A549 (cell line): ENCODE measurements around the gene CDK19. TPM values are rescaled to one million over a fixed set of nuclear protein-coding genes. Genes with fewer than 3 reads are reported as not detected.

Experiments used
- ATAC-seq, 2 experiments: fragments of 200-7000 bp in 1 of 2; fragments of >200 bp in 1 of 2; cut with Nextera tagmentation in 1 of 2; cut with Tn5 transposase in 1 of 2; 3 replicates each; pipeline versions ENCODE4 v1.8.0 to v1.9.1; 2018 to 2020; ENCODE audit warnings: mild to moderate bottlenecking in 1 of 2, moderate library complexity in 1 of 2
- CTCF ChIA-PET: fragments of 300-600 bp; sonication (Branson Sonifier 250); formaldehyde crosslinking; extraction: SDS; loops from one replicate; lab custom pipeline; 2021; ENCODE audit warnings: antibody characterized with exemption, inconsistent platforms; lab: Yijun Ruan, JAX
- POLR2A ChIA-PET: fragments of 350-600 bp; formaldehyde crosslinking; extraction: SDS; loops from one replicate; lab custom pipeline; 2021; ENCODE audit warnings: antibody characterized with exemption, inconsistent platforms; lab: Yijun Ruan, JAX
- DNase-seq, 2 experiments: peaks; one replicate each; pipeline versions ENCODE4 v3.0.0 to v3.0.0-alpha.2; 2011 to 2016; ENCODE audit warnings: low read depth in 1 of 2, low spot score in 1 of 2
- FAIRE-seq: peaks from 2 replicates; lab custom pipeline; 2011; peaks lifted over from hg19 to GRCh38; lab: Jason Lieb, UNC
- H3K27ac ChIP-seq, 2 experiments: fragments of >200 bp; sonication (Bioruptor Twin); formaldehyde crosslinking; 3 replicates each; pipeline ENCODE4 v1.5.1; 2016 to 2017
- H3K4me1 ChIP-seq: fragments of >200 bp; sonication (Bioruptor Twin); formaldehyde crosslinking; 3 replicates; pipeline ENCODE4 v1.6.1; 2016
- H3K4me2 ChIP-seq: fragments of >200 bp; sonication (Bioruptor Twin); formaldehyde crosslinking; 3 replicates; pipeline ENCODE4 v1.6.1; 2016
- H3K4me3 ChIP-seq: fragments of >200 bp; sonication (Bioruptor Twin); formaldehyde crosslinking; 3 replicates; pipeline ENCODE4 v1.5.1; 2016
- H3K9me3 ChIP-seq: fragments of >200 bp; sonication (Bioruptor Twin); formaldehyde crosslinking; 3 replicates; pipeline ENCODE4 v1.6.1; 2016
- BHLHE40 ChIP-seq: IDR thresholded peaks from 2 replicates; pipeline ENCODE4 v1.6.1; 2012; ENCODE audit warnings: low read depth, low read length, inconsistent platforms
- CBX2 ChIP-seq: fragments of 200-600 bp; sonication (generic); IDR thresholded peaks from 2 replicates; pipeline ENCODE4 v1.6.1; 2016; ENCODE audit warnings: low read depth, mild to moderate bottlenecking, borderline replicate concordance
- CBX8 ChIP-seq: fragments of 200-600 bp; sonication (generic); IDR thresholded peaks from 2 replicates; pipeline ENCODE4 v1.6.1; 2016
- CHD2 ChIP-seq: fragments of 150-350 bp; IDR thresholded peaks from 2 replicates; pipeline ENCODE4 v1.6.1; 2014; ENCODE audit warnings: low read length; ENCODE audit not compliant: partially characterized antibody
- EHF ChIP-seq: fragments of 250-450 bp; sonication (Bioruptor Pico); IDR thresholded peaks from 2 replicates; pipeline ENCODE4 v1.5.0; 2020; ENCODE audit warnings: mild to moderate bottlenecking
- EP300 ChIP-seq, 2 experiments: fragments of >200 bp; sonication (Bioruptor Twin); formaldehyde crosslinking; IDR thresholded peaks; 2 replicates in 1 of 2; 3 replicates in 1 of 2; pipeline ENCODE4 v1.6.1; 2016 to 2017
- FOSB ChIP-seq: fragments of 250-450 bp; sonication (Bioruptor Pico); IDR thresholded peaks from 2 replicates; pipeline ENCODE4 v1.5.0; 2020; ENCODE audit warnings: mild to moderate bottlenecking, moderate library complexity
- FOSL2 ChIP-seq, 2 experiments: fragments of 450-650 bp in 1 of 2; fragments of >200 bp in 1 of 2; sonication (Bioruptor Twin) in 1 of 2; formaldehyde crosslinking; IDR thresholded peaks; 2 replicates each; pipeline versions ENCODE4 v1.5.0 to v1.6.1; 2016 to 2020; ENCODE audit warnings: mild to moderate bottlenecking in 1 of 2, moderate library complexity in 1 of 2
- GATA3 ChIP-seq: IDR thresholded peaks from 2 replicates; pipeline ENCODE4 v1.6.1; 2012; ENCODE audit warnings: borderline replicate concordance
- HOXB13 ChIP-seq: fragments of 250-450 bp; sonication (Bioruptor Pico); IDR thresholded peaks from 2 replicates; pipeline ENCODE4 v1.5.0; 2020; ENCODE audit warnings: low read depth, mild to moderate bottlenecking, moderate library complexity
- KDM1A ChIP-seq: fragments of 200-600 bp; sonication (generic); IDR thresholded peaks from 2 replicates; pipeline ENCODE4 v1.6.1; 2016; ENCODE audit warnings: low read depth, mild to moderate bottlenecking
- MAFK ChIP-seq: fragments of 450-650 bp; IDR thresholded peaks from 2 replicates; pipeline ENCODE4 v1.6.1; 2014; ENCODE audit not compliant: partially characterized antibody
- NR3C1 ChIP-seq: fragments of >200 bp; sonication (Bioruptor Twin); formaldehyde crosslinking; IDR thresholded peaks from 3 replicates; pipeline ENCODE4 v1.6.1; 2017
- POLR2A ChIP-seq: IDR thresholded peaks from 2 replicates; pipeline ENCODE4 v1.6.1; 2012; ENCODE audit warnings: mild to moderate bottlenecking, low read length
- RAD21 ChIP-seq, 2 experiments: fragments of >200 bp in 1 of 2; sonication (Bioruptor Twin) in 1 of 2; formaldehyde crosslinking in 1 of 2; IDR thresholded peaks in 1 of 2; conservative IDR thresholded peaks in 1 of 2; 2 replicates in 1 of 2; 3 replicates in 1 of 2; pipeline ENCODE4 v1.6.1; 2012 to 2018; ENCODE audit warnings: inconsistent platforms in 1 of 2
- RARB ChIP-seq: fragments of 250-450 bp; sonication (Bioruptor Pico); IDR thresholded peaks from 2 replicates; pipeline ENCODE4 v1.8.0; 2021; ENCODE audit warnings: mild to moderate bottlenecking, moderate library complexity
- SREBF2 ChIP-seq: fragments of 450-650 bp; IDR thresholded peaks from 2 replicates; pipeline ENCODE4 v1.6.1; 2014; ENCODE audit warnings: mild to moderate bottlenecking, moderate library complexity
- ZFP36 ChIP-seq: fragments of 450-650 bp; IDR thresholded peaks from 2 replicates; pipeline ENCODE4 v1.6.1; 2014; ENCODE audit warnings: borderline replicate concordance; ENCODE audit not compliant: partially characterized antibody
- ZNF302 ChIP-seq: fragments of 250-450 bp; sonication (Bioruptor Pico); IDR thresholded peaks from 2 replicates; pipeline ENCODE4 v1.9.0; 2021; ENCODE audit warnings: inconsistent platforms, mild to moderate bottlenecking, moderate library complexity
- WGBS: methylation state at CpG from one replicate; pipeline ENCODE4 v1.1.6; 2017; ENCODE audit errors: missing lambda C conversion rate; 5-methylcytosine and 5-hydroxymethylcytosine counted together
- polyA plus RNA-seq, 4 experiments: library from polyadenylated mRNA; depleted of rRNA in 3 of 4; stranded (reverse); fragments of >200 nt; fragmentation: RNase III in 1 of 4; extraction: RNeasy Plus Mini Kit Qiagen cat#74134 plus additional on column Dnase treatment in 1 of 4; gene quantifications; 2 replicates in 3 of 4; 3 replicates in 1 of 4; pipeline ENCODE4 v1.2.3, GENCODE V29; 2011 to 2017
- TF ChIP-seq, protein P1 (sequence below): IDR thresholded peaks from 2 replicates; pipeline ENCODE4 v1.6.1; 2012; ENCODE audit warnings: low read depth, borderline replicate concordance
- TF ChIP-seq, protein P2 (sequence below): fragments of >200 bp; sonication (Bioruptor Twin); formaldehyde crosslinking; IDR thresholded peaks from 3 replicates; pipeline ENCODE4 v1.5.1; 2016
- TF ChIP-seq, protein P3 (sequence below): IDR thresholded peaks from 2 replicates; pipeline ENCODE4 v1.6.1; 2012
- TF ChIP-seq, protein P4 (sequence below): fragments of 250-450 bp; sonication (Bioruptor Pico); IDR thresholded peaks from 2 replicates; pipeline ENCODE4 v1.5.0; 2021; ENCODE audit warnings: mild to moderate bottlenecking, moderate library complexity, borderline replicate concordance
- TF ChIP-seq, protein P5 (sequence below): fragments of >200 bp; sonication (Bioruptor Twin); formaldehyde crosslinking; IDR thresholded peaks from 3 replicates; pipeline ENCODE4 v1.6.1; 2016

The CDK19 gene
- polyA plus RNA-seq, 2 of the 4 experiments (the other 2 are of a cell fraction), result 7.1 to 18.6 TPM

DNA sequence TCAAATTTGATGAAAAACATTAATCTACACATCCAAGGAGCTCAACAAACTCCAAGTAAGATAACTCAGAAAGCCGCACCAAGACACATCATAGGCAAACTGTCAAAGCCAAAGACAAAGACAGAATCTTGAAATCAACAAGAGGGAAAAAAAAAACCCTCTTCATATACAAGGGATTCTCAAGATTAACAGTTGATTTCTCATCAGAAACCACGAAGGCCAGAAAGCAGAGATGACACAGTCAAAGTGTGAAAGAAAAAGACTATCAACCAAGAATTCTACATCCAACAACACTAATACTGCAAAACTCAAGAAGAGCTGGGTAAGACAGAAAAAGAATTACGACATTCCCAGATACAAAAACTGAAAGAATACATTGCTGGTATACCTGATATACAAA, 73.8 kb downstream of the CDK19 start:
- FAIRE-seq, result no peak
- Histone ChIP-seq H3K9me3 (no peaks in the 10 kb centered on the region), H3K4me3 (no peak overlapping the region), H3K4me1 (peaks cover 19% of the 10 kb centered on the region), H3K4me2 (no peak overlapping the region), H3K27ac (no peak overlapping the region)
- CTCF ChIA-PET, result no interaction called here
- TF ChIP-seq, protein P1, sequence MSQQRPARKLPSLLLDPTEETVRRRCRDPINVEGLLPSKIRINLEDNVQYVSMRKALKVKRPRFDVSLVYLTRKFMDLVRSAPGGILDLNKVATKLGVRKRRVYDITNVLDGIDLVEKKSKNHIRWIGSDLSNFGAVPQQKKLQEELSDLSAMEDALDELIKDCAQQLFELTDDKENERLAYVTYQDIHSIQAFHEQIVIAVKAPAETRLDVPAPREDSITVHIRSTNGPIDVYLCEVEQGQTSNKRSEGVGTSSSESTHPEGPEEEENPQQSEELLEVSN, result no peak
- TF ChIP-seq GATA3 (no peak), CBX8 (no peak), SREBF2 (no peak), ZNF302 (no peak), CHD2 (no peak), HOXB13 (CRISPR knock-in tag) (no peak), EP300 (IDR thresholded peaks at IDR 0.05) (no peak), ZFP36 (no peak), MAFK (no peak), EHF (no peak), FOSB (CRISPR knock-in tag) (no peak), RAD21 (conservative IDR thresholded peaks at IDR 0.05 in 1 of 2, IDR thresholded peaks at IDR 0.05 in 1 of 2) (no peak), KDM1A (no peak)
- TF ChIP-seq, protein P2, sequence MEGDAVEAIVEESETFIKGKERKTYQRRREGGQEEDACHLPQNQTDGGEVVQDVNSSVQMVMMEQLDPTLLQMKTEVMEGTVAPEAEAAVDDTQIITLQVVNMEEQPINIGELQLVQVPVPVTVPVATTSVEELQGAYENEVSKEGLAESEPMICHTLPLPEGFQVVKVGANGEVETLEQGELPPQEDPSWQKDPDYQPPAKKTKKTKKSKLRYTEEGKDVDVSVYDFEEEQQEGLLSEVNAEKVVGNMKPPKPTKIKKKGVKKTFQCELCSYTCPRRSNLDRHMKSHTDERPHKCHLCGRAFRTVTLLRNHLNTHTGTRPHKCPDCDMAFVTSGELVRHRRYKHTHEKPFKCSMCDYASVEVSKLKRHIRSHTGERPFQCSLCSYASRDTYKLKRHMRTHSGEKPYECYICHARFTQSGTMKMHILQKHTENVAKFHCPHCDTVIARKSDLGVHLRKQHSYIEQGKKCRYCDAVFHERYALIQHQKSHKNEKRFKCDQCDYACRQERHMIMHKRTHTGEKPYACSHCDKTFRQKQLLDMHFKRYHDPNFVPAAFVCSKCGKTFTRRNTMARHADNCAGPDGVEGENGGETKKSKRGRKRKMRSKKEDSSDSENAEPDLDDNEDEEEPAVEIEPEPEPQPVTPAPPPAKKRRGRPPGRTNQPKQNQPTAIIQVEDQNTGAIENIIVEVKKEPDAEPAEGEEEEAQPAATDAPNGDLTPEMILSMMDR, result no peak
- TF ChIP-seq, protein P3, sequence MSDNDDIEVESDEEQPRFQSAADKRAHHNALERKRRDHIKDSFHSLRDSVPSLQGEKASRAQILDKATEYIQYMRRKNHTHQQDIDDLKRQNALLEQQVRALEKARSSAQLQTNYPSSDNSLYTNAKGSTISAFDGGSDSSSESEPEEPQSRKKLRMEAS, result no peak
- POLR2A ChIA-PET, result no interaction called here
- DNase-seq, result no peak
- 84% methylated on average over 3 of the region's 3 CpGs for WGBS
- ATAC-seq, result no peak

DNA sequence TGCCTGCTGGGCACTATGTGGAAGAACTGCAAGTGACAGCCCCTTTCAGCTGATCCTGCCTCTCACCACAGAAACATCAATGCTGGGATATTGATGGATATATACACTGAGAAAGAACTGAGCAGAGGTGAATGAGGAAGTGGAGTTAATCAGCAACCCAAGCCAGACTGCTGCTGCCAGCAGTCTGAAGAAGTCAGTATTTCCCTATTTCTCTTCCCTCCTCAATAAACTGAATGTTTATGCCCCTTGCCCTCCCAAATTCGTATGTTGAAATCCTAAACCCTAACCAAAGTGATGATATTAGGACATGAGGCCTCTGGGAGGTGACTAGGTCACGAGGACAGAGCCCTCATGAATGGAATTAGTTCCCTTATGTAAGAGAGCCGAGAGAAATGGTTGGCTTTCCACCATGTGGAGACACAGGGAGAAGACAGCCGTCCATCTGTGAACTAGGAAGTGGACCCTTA, 76.3 kb downstream of the CDK19 start:
- ChIA-PET CTCF (no interaction called here), POLR2A (interaction anchor here (0.7 kb wide), 1 partner anchor 135 kb away, joined by 3 read pairs; the partner anchor contains the start of gene AMD1)
- FAIRE-seq (no peak), DNase-seq (peak in 1 of 2 experiments; percentile 19), ATAC-seq (peak; percentile 50 to 80; a peak in 4 of 6 replicates)
- Histone ChIP-seq H3K4me2 (peak overlapping the region; percentile 61), H3K4me3 (no peak overlapping the region), H3K27ac (peak overlapping the region; percentile 61 to 75; a peak in 5 of 6 replicates), H3K4me1 (peaks cover 12% of the 10 kb centered on the region), H3K9me3 (no peaks in the 10 kb centered on the region)
- no peak for TF ChIP-seq EHF
- no peak for TF ChIP-seq POLR2A
- TF ChIP-seq, protein P4, sequence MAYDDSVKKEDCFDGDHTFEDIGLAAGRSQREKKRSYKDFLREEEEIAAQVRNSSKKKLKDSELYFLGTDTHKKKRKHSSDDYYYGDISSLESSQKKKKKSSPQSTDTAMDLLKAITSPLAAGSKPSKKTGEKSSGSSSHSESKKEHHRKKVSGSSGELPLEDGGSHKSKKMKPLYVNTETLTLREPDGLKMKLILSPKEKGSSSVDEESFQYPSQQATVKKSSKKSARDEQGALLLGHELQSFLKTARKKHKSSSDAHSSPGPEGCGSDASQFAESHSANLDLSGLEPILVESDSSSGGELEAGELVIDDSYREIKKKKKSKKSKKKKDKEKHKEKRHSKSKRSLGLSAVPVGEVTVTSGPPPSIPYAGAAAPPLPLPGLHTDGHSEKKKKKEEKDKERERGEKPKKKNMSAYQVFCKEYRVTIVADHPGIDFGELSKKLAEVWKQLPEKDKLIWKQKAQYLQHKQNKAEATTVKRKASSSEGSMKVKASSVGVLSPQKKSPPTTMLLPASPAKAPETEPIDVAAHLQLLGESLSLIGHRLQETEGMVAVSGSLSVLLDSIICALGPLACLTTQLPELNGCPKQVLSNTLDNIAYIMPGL (CRISPR knock-in tag), result no peak
- TF ChIP-seq, protein P2, result no peak
- TF ChIP-seq BHLHE40, result no peak
- no peak for TF ChIP-seq SREBF2
- TF ChIP-seq CBX2, result no peak
- TF ChIP-seq NR3C1, result no peak
- TF ChIP-seq FOSL2 (IDR thresholded peaks at IDR 0.05), result no peak
- no peak for TF ChIP-seq FOSL2 (CRISPR knock-in tag; IDR thresholded peaks at IDR 0.05)
- TF ChIP-seq, protein P1, result no peak
- no peak for TF ChIP-seq HOXB13 (CRISPR knock-in tag)
- TF ChIP-seq RARB (CRISPR knock-in tag), result no peak
- TF ChIP-seq, protein P5, sequence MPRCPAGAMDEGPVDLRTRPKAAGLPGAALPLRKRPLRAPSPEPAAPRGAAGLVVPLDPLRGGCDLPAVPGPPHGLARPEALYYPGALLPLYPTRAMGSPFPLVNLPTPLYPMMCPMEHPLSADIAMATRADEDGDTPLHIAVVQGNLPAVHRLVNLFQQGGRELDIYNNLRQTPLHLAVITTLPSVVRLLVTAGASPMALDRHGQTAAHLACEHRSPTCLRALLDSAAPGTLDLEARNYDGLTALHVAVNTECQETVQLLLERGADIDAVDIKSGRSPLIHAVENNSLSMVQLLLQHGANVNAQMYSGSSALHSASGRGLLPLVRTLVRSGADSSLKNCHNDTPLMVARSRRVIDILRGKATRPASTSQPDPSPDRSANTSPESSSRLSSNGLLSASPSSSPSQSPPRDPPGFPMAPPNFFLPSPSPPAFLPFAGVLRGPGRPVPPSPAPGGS, result no peak
- WGBS, result 27% methylated on average over 4 of the region's 4 CpGs
